ENCODE data around the gene PPIP5K2. TPM values are rescaled to one million over a fixed set of nuclear protein-coding genes. Genes with fewer than 3 reads are reported as not detected.

PPIP5K2 gene
- total RNA-seq, 2 donors from 2014 or later = 23.1 to 29.6 TPM

GRCh38 chr5:103098993-103099392 lies 21.1 kb upstream of the PPIP5K2 start:
- ATAC-seq (peak; percentile 52), DNase-seq (no peak)
- Histone ChIP-seq H3K4me1 (peaks cover 20% of the 10 kb centered on the region), H3K27ac (no peak overlapping the region), H3K27me3 (no peaks in the 10 kb centered on the region), H3K36me3 (replicated peaks in 1 of 2; ENCODE audit: insufficient read depth in 1 of 2, low read depth in 2 of 2) (peaks cover 0 to 3% of the 10 kb centered on the region in 2 donors), H3K4me3 (no peak overlapping the region), H3K9me3 (no peaks in the 10 kb centered on the region)
- intact Hi-C loops (cut with DNase I) = no loop called here
- WGBS, 2 donors = 48 to 59% methylated on average over 2 of the region's 2 CpGs
- TF ChIP-seq POLR2A (IDR thresholded peaks at IDR 0.05) (no peak), CTCF (IDR thresholded peaks at IDR 0.05) (no peak)

GRCh38 chr5:103101079-103101750 lies 18.9 kb upstream of the PPIP5K2 start:
- no peak for ATAC-seq
- TF ChIP-seq CTCF (IDR thresholded peaks at IDR 0.05) (no peak), POLR2A (IDR thresholded peaks at IDR 0.05) (no peak)
- H3K36me3 ChIP-seq (replicated peaks in 1 of 2; ENCODE audit: insufficient read depth in 1 of 2, low read depth in 2 of 2) = peaks cover 0 to 3% of the 10 kb centered on the region in 2 donors
- H3K27ac ChIP-seq = no peak overlapping the region
- intact Hi-C loops (cut with DNase I) = no loop called here
- no peaks in the 10 kb centered on the region for H3K4me1 ChIP-seq
- no peak for DNase-seq
- H3K9me3 ChIP-seq = no peaks in the 10 kb centered on the region
- no peaks in the 10 kb centered on the region for H3K27me3 ChIP-seq
- H3K4me3 ChIP-seq = no peak overlapping the region
- 85 to 89% methylated on average over 6 of the region's 6 CpGs for WGBS, 2 donors

- peaks cover 0 to 3% of the 10 kb centered on the region in 2 donors for H3K36me3 ChIP-seq (replicated peaks in 1 of 2; ENCODE audit: insufficient read depth in 1 of 2, low read depth in 2 of 2)
- H3K4me1 ChIP-seq = no peaks in the 10 kb centered on the region
- no peak overlapping the region for H3K4me3 ChIP-seq
- no peak for ATAC-seq
- intact Hi-C loops (cut with DNase I) = no loop called here
- TF ChIP-seq POLR2A (IDR thresholded peaks at IDR 0.05) (no peak), CTCF (IDR thresholded peaks at IDR 0.05) (no peak)
- no peak for DNase-seq
- no peaks in the 10 kb centered on the region for H3K9me3 ChIP-seq
- 29 to 37% methylated on average over 1 of the region's 1 CpG for WGBS, 2 donors
- H3K27me3 ChIP-seq = no peaks in the 10 kb centered on the region
- H3K27ac ChIP-seq = no peak overlapping the region
Observed at GRCh38 chr5:103102234-103102633, 17.9 kb upstream of the PPIP5K2 start.

DNA sequence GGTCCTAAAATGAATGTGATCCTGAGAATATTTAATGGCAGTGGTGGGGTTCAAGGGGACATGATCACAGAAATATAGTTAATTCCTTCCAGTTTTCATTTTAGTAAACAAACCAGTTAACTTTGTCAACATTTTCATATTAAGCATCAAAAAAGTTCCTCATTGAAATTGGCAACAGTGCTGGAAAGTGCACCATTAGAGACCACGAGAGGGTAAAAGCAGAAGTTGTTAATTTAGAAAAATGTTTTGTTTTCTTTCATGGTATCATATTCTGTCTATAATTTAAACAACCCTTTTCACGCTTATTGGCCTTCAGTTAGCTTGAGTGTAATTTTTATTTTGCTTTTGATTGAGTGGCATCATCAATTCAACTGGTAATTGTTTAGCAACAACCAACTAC lies 12.0 kb upstream of the PPIP5K2 start:
- intact Hi-C loops (cut with DNase I) = no loop called here
- Histone ChIP-seq H3K4me3 (no peak overlapping the region), H3K36me3 (replicated peaks in 1 of 2; ENCODE audit: insufficient read depth in 1 of 2, low read depth in 2 of 2) (no peaks in the 10 kb centered on the region), H3K27me3 (no peaks in the 10 kb centered on the region), H3K27ac (no peak overlapping the region), H3K9me3 (no peaks in the 10 kb centered on the region), H3K4me1 (no peaks in the 10 kb centered on the region)
- no peak for TF ChIP-seq POLR2A (IDR thresholded peaks at IDR 0.05)
- TF ChIP-seq CTCF (IDR thresholded peaks at IDR 0.05) = no peak
- 51 to 77% methylated on average over 2 of the region's 2 CpGs for WGBS, 2 donors
- ATAC-seq (no peak), DNase-seq (no peak)

GRCh38 chr5:103109277-103109676 lies 10.8 kb upstream of the PPIP5K2 start:
- WGBS, 2 donors = 86 to 92% methylated on average over 1 of the region's 1 CpG
- Histone ChIP-seq H3K4me3 (no peak overlapping the region), H3K27me3 (no peaks in the 10 kb centered on the region), H3K27ac (no peak overlapping the region), H3K36me3 (replicated peaks in 1 of 2; ENCODE audit: insufficient read depth in 1 of 2, low read depth in 2 of 2) (no peaks in the 10 kb centered on the region), H3K4me1 (no peaks in the 10 kb centered on the region), H3K9me3 (no peaks in the 10 kb centered on the region)
- ATAC-seq = no peak
- no peak for DNase-seq
- intact Hi-C loops (cut with DNase I) = no loop called here
- TF ChIP-seq POLR2A (IDR thresholded peaks at IDR 0.05) (no peak), CTCF (IDR thresholded peaks at IDR 0.05) (no peak)

All from body of pancreas (tissue), 4 donors.